HEK293 (cell line): ENCODE measurements around the gene IPO9.

Experiments used
- CTCF ChIA-PET: fragments of 350-600 bp; formaldehyde crosslinking; extraction: SDS; loops from one replicate; lab custom pipeline; 2021; ENCODE audit warnings: antibody characterized with exemption; lab: Yijun Ruan, JAX
- POLR2A ChIA-PET: fragments of 300-600 bp; formaldehyde crosslinking; extraction: SDS; loops from one replicate; lab custom pipeline; 2020; ENCODE audit warnings: antibody characterized with exemption, inconsistent platforms; lab: Yijun Ruan, JAX
- H3K27ac ChIP-seq: fragments of 200-500 bp; sonication (Bioruptor generic); 2 replicates; pipeline ENCODE4 v1.5.1; 2014; ENCODE audit warnings: low read depth, low read length, control low read depth, inconsistent platforms; ENCODE audit errors: extremely low read depth
- H3K36me3 ChIP-seq, 2 experiments: fragments of 200-500 bp in 1 of 2; sonication (Bioruptor generic) in 1 of 2; 1 replicate in 1 of 2; 2 replicates in 1 of 2; pipeline ENCODE4 v1.5.1; 2014 to 2017; ENCODE audit warnings: inconsistent platforms in 2 of 2, low read length in 2 of 2; ENCODE audit not compliant: control insufficient read depth in 2 of 2, insufficient read depth in 1 of 2
- H3K4me1 ChIP-seq: fragments of 200-500 bp; sonication (Bioruptor generic); 2 replicates; pipeline ENCODE4 v1.5.1; 2014; ENCODE audit warnings: mild to moderate bottlenecking, low read length, inconsistent platforms; ENCODE audit not compliant: control insufficient read depth, insufficient read depth
- H3K4me3 ChIP-seq: 2 replicates; pipeline ENCODE4 v1.5.1; 2011; ENCODE audit warnings: low read depth, mild to moderate bottlenecking, control low read depth, low read length, moderate library complexity
- H3K9me3 ChIP-seq: fragments of 200-500 bp; sonication (Bioruptor generic); 2 replicates; pipeline ENCODE4 v1.5.1; 2014; ENCODE audit warnings: low read depth, low read length, inconsistent platforms; ENCODE audit not compliant: control insufficient read depth, insufficient read depth
- EGR2 ChIP-seq: fragments of 450-650 bp; formaldehyde crosslinking; IDR thresholded peaks from 2 replicates; pipeline ENCODE4 v1.5.1; 2016; ENCODE audit warnings: low read depth, missing biosample characterization, missing genetic modification characterization
- HOXD13 ChIP-seq: sonication (generic); formaldehyde crosslinking; IDR thresholded peaks from 2 replicates; pipeline ENCODE4 v1.8.0; 2022; ENCODE audit warnings: missing genetic modification reagents, borderline replicate concordance
- TCF7L2 ChIP-seq: IDR thresholded peaks from 2 replicates; pipeline ENCODE4 v1.6.1; 2011; ENCODE audit warnings: low read depth, mild to moderate bottlenecking, inconsistent platforms, low read length, moderate library complexity, borderline replicate concordance
- ZBTB21 ChIP-seq: fragments of 450-650 bp; formaldehyde crosslinking; IDR thresholded peaks from 2 replicates; pipeline ENCODE4 v1.5.1; 2017; ENCODE audit warnings: missing biosample characterization, missing genetic modification characterization
- ZFHX2 ChIP-seq: fragments of 450-650 bp; formaldehyde crosslinking; conservative IDR thresholded peaks from 2 replicates; pipeline ENCODE4 v1.5.1; 2016; ENCODE audit warnings: missing biosample characterization, missing genetic modification characterization
- ZFP41 ChIP-seq: fragments of 450-650 bp; formaldehyde crosslinking; IDR thresholded peaks from 2 replicates; pipeline ENCODE4 v1.5.1; 2016; ENCODE audit warnings: missing biosample characterization, missing genetic modification characterization, borderline replicate concordance
- ZNF140 ChIP-seq: fragments of 450-650 bp; formaldehyde crosslinking; IDR thresholded peaks from 2 replicates; pipeline ENCODE4 v1.5.1; 2016; ENCODE audit warnings: missing biosample characterization, missing genetic modification characterization
- ZNF157 ChIP-seq: fragments of 450-650 bp; formaldehyde crosslinking; IDR thresholded peaks from 2 replicates; pipeline ENCODE4 v1.5.1; 2016; ENCODE audit warnings: missing biosample characterization, missing genetic modification characterization
- ZNF2 ChIP-seq: fragments of 450-650 bp; formaldehyde crosslinking; IDR thresholded peaks from 2 replicates; pipeline ENCODE4 v1.5.1; 2016; ENCODE audit warnings: missing biosample characterization, missing genetic modification characterization
- ZNF223 ChIP-seq: fragments of 450-650 bp; formaldehyde crosslinking; IDR thresholded peaks from 2 replicates; pipeline ENCODE4 v1.5.1; 2016; ENCODE audit warnings: missing biosample characterization, missing genetic modification characterization
- ZNF341 ChIP-seq: fragments of 450-650 bp; formaldehyde crosslinking; IDR thresholded peaks from 2 replicates; pipeline ENCODE4; 2016; ENCODE audit warnings: low read depth, missing biosample characterization, missing genetic modification characterization
- ZNF423 ChIP-seq: fragments of 450-650 bp; formaldehyde crosslinking; IDR thresholded peaks from 2 replicates; pipeline ENCODE4 v1.5.1; 2016; ENCODE audit warnings: missing biosample characterization, missing genetic modification characterization
- ZNF530 ChIP-seq: fragments of 450-650 bp; formaldehyde crosslinking; IDR thresholded peaks from 2 replicates; pipeline ENCODE4 v1.5.1; 2016; ENCODE audit warnings: low read depth, missing biosample characterization, missing genetic modification characterization
- ZNF571 ChIP-seq: fragments of 450-650 bp; formaldehyde crosslinking; IDR thresholded peaks from 2 replicates; pipeline ENCODE4 v1.5.0; 2017; ENCODE audit warnings: missing biosample characterization, missing genetic modification characterization
- ZNF768 ChIP-seq: fragments of 450-650 bp; formaldehyde crosslinking; IDR thresholded peaks from 2 replicates; pipeline ENCODE4 v1.5.1; 2018; ENCODE audit warnings: missing biosample characterization, mild to moderate bottlenecking, missing genetic modification characterization
- ZNF791 ChIP-seq: fragments of 450-650 bp; formaldehyde crosslinking; IDR thresholded peaks from 2 replicates; pipeline ENCODE4 v1.5.1; 2016; ENCODE audit warnings: missing biosample characterization, missing genetic modification characterization
- TF ChIP-seq, protein P1 (sequence below): fragments of 450-650 bp; formaldehyde crosslinking; IDR thresholded peaks from 2 replicates; pipeline ENCODE4 v1.5.1; 2016; ENCODE audit warnings: missing biosample characterization, missing genetic modification characterization
- TF ChIP-seq, protein P2 (sequence below): fragments of 450-650 bp; IDR thresholded peaks from 2 replicates; pipeline ENCODE4 v1.5.1; 2018; ENCODE audit warnings: missing biosample characterization, missing genetic modification characterization

IPO9 gene

DNA sequence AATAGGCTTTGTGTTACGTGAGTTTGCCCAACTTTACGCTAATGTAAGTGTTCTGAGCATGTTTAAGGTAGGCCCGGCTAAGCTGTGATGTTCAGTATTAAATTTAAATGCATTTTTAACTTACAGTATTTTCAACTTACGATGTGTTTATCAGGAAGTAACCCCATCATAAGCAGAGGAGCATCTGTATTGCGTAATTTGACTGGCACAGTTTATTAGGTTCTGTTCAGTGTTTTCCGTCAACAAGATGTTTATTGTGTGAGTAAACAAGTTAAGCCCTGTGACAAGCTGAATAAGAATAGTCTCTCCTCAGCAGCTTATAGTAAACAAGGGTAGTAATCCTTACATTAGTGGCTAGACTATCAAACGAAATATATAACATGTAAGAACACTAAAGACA is 32.5 kb downstream of the IPO9 start:
- Histone ChIP-seq H3K36me3 (peaks cover 48 to 87% of the 10 kb centered on the region in 2 experiments), H3K4me1 (no peaks in the 10 kb centered on the region), H3K9me3 (no peaks in the 10 kb centered on the region), H3K27ac (no peak overlapping the region), H3K4me3 (no peak overlapping the region)
- no peak for TF ChIP-seq ZNF157 (tag by site-specific recombination)
- no peak for TF ChIP-seq ZNF791 (tag by site-specific recombination)
- no peak for TF ChIP-seq ZBTB21
- no peak for TF ChIP-seq ZNF768 (tag by site-specific recombination)
- POLR2A ChIA-PET, result no interaction called here
- CTCF ChIA-PET, result no interaction called here

DNA sequence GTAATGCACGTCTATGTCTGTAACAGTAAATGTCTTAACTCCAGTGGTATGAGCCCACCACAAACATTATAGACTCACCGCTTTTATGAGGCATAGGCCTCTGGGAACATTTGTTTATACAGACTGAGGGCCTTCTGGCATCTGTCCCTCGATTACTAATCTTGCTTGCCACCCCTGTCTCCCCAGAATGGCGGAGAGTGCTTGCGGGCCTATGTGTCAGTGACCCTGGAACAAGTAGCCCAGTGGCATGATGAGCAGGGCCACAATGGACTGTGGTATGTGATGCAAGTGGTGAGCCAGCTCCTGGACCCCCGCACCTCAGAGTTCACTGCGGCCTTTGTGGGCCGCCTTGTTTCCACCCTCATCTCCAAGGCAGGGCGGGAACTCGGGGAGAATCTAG is 41.4 kb downstream of the IPO9 start:
- Histone ChIP-seq H3K4me3 (no peak overlapping the region), H3K9me3 (no peaks in the 10 kb centered on the region), H3K27ac (no peak overlapping the region), H3K4me1 (no peaks in the 10 kb centered on the region), H3K36me3 (peaks cover 63 to 88% of the 10 kb centered on the region in 2 experiments)
- ChIA-PET POLR2A (no interaction called here), CTCF (interaction anchor here (2.4 kb wide), 1 partner anchor 10 kb away, joined by 5 read pairs; no protein-coding TSS in a partner anchor)
- TF ChIP-seq ZFP41 (tag by site-specific recombination) (no peak), ZNF571 (tag by site-specific recombination) (no peak), TCF7L2 (no peak), ZNF341 (tag by site-specific recombination) (no peak), ZNF157 (tag by site-specific recombination) (no peak), ZNF423 (tag by site-specific recombination) (no peak), ZNF140 (no peak), ZNF223 (tag by site-specific recombination) (no peak), ZNF530 (no peak), ZBTB21 (no peak), HOXD13 (CRISPR knock-in tag) (no peak)
- TF ChIP-seq, protein P1, sequence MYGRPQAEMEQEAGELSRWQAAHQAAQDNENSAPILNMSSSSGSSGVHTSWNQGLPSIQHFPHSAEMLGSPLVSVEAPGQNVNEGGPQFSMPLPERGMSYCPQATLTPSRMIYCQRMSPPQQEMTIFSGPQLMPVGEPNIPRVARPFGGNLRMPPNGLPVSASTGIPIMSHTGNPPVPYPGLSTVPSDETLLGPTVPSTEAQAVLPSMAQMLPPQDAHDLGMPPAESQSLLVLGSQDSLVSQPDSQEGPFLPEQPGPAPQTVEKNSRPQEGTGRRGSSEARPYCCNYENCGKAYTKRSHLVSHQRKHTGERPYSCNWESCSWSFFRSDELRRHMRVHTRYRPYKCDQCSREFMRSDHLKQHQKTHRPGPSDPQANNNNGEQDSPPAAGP, result no peak

DNA sequence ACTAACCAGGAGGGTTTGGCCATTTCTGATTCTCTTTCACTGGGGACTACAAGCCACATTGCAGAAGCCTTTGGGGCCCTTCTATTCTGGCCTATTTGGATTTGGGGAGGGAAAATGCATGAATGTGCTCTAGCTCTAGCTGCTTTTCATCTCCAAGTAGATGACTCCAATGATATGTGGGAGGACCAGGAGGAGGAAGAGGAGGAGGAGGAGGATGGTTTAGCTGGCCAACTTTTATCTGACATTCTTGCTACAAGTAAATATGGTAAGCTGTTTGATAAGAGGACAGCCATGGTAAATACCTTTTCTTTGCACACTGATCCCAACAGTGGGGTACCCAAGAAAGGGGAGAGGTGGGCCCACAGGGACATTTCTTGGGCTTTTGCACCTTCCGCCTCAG is 45.7 kb downstream of the IPO9 start:
- ChIA-PET POLR2A (no interaction called here), CTCF (interaction anchor here (0.7 to 1.5 kb wide), 9 partner anchors 8 to 315 kb away, joined by 3 to 5 read pairs (median 3); no protein-coding TSS in a partner anchor)
- H3K4me3 ChIP-seq, result no peak overlapping the region
- peaks cover 33 to 90% of the 10 kb centered on the region in 2 experiments for H3K36me3 ChIP-seq
- H3K9me3 ChIP-seq, result no peaks in the 10 kb centered on the region
- H3K4me1 ChIP-seq, result no peaks in the 10 kb centered on the region
- H3K27ac ChIP-seq, result no peak overlapping the region
- TF ChIP-seq ZFHX2 (tag by site-specific recombination) (peak; percentile 51), ZNF2 (tag by site-specific recombination) (no peak), EGR2 (tag by site-specific recombination) (peak; percentile 49; the same call in 1 of the 2 replicates)
- TF ChIP-seq, protein P2, sequence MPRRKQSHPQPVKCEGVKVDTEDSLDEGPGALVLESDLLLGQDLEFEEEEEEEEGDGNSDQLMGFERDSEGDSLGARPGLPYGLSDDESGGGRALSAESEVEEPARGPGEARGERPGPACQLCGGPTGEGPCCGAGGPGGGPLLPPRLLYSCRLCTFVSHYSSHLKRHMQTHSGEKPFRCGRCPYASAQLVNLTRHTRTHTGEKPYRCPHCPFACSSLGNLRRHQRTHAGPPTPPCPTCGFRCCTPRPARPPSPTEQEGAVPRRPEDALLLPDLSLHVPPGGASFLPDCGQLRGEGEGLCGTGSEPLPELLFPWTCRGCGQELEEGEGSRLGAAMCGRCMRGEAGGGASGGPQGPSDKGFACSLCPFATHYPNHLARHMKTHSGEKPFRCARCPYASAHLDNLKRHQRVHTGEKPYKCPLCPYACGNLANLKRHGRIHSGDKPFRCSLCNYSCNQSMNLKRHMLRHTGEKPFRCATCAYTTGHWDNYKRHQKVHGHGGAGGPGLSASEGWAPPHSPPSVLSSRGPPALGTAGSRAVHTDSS (tag by site-specific recombination), result peak; percentile 76
